GM12801 (cell line): ENCODE measurements around the gene MICALL2.

Source experiments
- CTCF ChIP-seq: IDR thresholded peaks from one replicate; pipeline ENCODE4 v1.5.1; 2011; ENCODE audit warnings: control low read depth; ENCODE audit not compliant: insufficient read length; ENCODE audit errors: extremely low read depth

The MICALL2 gene

DNA sequence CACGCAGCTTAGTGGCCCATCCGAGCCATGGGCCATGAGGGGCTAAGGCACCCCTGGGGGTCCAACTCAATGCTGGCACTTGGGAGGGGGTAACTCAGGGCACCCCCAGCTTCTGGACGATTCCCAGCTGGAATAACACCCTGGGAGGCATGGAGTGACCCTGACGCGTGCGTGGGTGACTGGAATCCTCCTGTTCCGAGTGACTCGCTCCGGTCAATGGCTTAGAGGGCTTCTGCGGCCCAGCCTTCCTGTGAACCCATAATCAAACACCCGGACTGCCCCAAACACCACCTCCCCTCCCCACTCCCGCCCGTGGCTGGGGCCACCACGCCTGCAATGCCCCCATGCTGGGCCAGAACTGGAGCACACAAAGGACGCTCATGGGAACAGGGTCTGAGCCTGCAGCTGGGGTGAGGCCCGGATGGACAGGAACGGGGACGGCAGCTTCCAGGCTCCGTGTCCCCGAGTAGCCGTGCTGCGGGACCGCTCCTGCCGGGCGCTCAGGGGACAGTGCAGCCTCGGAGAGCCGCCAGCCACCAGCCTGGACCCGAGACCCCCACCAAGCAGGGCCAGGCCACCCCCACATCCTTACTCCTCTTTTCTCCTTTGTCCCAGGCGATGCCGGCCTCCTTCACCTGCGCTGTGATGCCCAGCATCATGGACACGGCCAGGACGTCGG lies 36.4 kb upstream of the MICALL2 start:
- TF ChIP-seq CTCF, result no peak

DNA sequence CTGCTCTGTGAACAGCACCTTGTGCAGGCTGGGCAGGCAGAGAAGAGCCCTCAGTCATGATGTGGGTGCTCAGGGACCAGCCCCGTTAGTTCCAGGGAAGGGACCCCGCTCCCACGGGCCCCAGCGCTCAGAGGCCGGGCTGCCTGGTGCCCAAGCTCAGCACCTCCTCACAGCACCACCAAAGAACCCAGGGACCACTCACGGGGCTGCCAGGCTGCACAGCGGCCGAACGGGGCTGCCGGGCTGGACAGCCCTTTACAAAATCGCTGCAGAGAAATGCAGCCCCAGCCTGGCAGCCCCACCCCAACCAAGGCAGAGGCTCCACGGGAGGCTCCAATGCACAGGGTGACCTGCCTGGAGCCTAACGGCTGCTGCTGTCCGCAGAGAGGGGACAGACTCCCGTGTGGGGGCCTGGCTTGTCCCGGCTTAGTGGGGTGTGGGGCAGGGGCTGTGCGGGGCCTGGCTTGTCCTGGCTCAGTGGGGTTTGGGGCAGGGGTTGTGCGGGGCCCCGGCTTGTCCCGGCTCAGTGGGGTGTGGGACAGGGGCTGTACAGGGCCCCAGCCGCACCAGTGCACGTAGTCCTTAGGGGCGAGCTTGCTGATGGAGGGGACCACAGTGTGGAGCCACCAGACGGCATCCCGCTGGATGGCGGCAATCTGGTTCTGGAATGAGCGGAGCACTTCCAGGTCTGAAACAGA lies 35.7 kb upstream of the MICALL2 start:
- no peak for TF ChIP-seq CTCF

DNA sequence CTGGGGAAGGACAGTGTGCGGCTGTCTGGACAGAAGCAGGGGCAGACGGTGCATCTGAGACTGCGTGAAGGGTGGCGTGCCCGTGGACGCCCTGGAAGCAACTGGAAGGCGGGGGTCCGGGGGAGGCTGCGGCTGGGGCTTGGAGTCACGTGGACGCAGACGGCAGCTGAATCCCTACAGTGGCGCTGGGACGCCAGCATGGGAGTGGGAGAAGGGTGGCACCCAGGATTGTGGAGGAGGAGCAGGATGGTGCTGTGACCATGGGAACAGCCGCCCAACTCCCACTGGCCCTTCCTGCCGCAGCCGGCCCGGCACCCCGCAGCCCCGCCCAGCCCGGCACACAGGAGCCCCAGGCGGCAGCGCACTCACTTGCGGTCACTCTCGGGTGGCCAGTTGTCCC lies 35.2 kb upstream of the MICALL2 start:
- TF ChIP-seq CTCF, result no peak

GRCh38 chr7:1493571-1493970 lies 34.3 kb upstream of the MICALL2 start:
- no peak for TF ChIP-seq CTCF

DNA sequence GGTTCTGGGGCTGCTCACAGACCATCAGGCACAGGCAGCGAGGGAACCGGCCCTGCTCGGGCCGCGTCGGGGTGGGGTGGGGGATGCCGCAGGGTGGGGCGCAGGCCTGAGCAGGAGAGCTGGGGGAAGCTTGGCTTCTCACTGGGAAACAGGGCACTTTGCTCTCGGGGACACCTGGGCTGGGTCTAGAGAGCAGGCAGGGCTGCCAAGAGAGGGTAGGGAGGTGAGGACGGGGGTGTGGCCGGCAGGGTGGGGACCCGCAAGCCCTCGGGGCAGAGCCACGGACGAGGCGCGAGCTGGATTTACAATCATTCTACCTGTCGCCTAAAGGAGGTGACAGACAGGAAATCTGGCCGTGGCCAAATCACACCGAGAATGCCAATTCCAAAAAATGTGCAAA lies 33.9 kb upstream of the MICALL2 start:
- TF ChIP-seq CTCF, result no peak

DNA sequence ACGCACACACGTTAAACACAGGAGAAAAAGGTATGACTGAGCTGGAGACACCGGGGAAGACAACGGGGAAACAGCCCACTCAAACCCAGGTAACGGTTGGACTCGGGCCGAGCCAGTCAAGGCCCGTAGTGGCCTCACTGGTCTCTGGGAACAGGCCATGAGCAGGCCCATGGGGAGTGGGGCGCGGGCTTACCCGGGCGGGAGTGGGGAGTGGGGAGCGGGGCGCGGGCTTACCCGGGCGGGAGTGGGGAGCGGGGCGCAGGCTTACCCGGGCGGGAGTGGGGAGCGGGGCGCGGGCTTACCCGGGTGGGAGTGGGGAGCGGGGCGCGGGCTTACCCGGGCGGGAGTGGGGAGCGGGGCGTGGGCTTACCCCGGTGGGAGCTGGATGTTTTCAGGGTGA lies 33.4 kb upstream of the MICALL2 start:
- no peak for TF ChIP-seq CTCF

DNA sequence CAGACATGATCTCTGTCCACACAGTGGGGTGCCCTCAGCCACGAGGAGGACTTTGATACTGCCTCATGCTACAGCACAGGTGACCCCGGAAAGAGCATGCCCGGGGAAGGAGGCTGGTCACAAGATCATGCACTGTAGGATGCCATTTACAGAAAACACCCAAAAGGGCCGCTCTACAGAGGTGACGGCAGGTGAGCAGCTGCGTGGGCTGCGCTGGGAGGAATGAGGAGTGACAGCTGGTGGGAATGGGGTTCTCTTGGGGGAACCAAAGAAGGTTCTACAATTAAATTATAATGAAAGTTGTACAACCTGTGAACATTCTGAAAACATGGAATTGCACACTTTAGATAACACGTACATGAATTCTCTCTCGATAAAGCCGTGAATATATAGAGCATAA lies 33.0 kb upstream of the MICALL2 start:
- no peak for TF ChIP-seq CTCF
